C4-2B (cell line): ENCODE data around the gene FUT8.
"Not testable (repeated sequence)": the region's sequence is repeated elsewhere in the genome, so short reads cannot be mapped to it uniquely, and the experiment has no call there.

ENCODE experiments used
- H3K27ac ChIP-seq: fragments of 450-650 bp; 2 replicates; pipeline ENCODE4 v1.5.1; 2017
- ZFX ChIP-seq: fragments of 450-650 bp; IDR thresholded peaks from 2 replicates; pipeline ENCODE4 v1.6.1; 2017
- TF ChIP-seq, protein P1 (sequence below): fragments of 450-650 bp; conservative IDR thresholded peaks from 2 replicates; pipeline ENCODE4 v1.5.1; 2017; ENCODE audit warnings: mild to moderate bottlenecking

The FUT8 gene

GRCh38 chr14:65709576-65709975 is 297.0 kb downstream of the FUT8 start:
- H3K27ac ChIP-seq = no peak overlapping the region
- no peak for TF ChIP-seq ZFX
- TF ChIP-seq, protein P1, sequence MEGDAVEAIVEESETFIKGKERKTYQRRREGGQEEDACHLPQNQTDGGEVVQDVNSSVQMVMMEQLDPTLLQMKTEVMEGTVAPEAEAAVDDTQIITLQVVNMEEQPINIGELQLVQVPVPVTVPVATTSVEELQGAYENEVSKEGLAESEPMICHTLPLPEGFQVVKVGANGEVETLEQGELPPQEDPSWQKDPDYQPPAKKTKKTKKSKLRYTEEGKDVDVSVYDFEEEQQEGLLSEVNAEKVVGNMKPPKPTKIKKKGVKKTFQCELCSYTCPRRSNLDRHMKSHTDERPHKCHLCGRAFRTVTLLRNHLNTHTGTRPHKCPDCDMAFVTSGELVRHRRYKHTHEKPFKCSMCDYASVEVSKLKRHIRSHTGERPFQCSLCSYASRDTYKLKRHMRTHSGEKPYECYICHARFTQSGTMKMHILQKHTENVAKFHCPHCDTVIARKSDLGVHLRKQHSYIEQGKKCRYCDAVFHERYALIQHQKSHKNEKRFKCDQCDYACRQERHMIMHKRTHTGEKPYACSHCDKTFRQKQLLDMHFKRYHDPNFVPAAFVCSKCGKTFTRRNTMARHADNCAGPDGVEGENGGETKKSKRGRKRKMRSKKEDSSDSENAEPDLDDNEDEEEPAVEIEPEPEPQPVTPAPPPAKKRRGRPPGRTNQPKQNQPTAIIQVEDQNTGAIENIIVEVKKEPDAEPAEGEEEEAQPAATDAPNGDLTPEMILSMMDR = no peak

GRCh38 chr14:65716813-65717212 is 304.3 kb downstream of the FUT8 start:
- not testable (repeated sequence) for H3K27ac ChIP-seq

- not testable (repeated sequence) for H3K27ac ChIP-seq
Measured at GRCh38 chr14:65717384-65717915, 304.9 kb downstream of the FUT8 start.

- H3K27ac ChIP-seq = no peak overlapping the region
- TF ChIP-seq, protein P1 = no peak
- TF ChIP-seq ZFX = no peak
Measured at GRCh38 chr14:65718629-65719028, 306.1 kb downstream of the FUT8 start.

- TF ChIP-seq ZFX = no peak
- TF ChIP-seq, protein P1 = no peak
- no peak overlapping the region for H3K27ac ChIP-seq
Measured at GRCh38 chr14:65720171-65720570, 307.6 kb downstream of the FUT8 start.

GRCh38 chr14:65720743-65721142 is 308.2 kb downstream of the FUT8 start:
- H3K27ac ChIP-seq = no peak overlapping the region
- TF ChIP-seq ZFX = no peak
- TF ChIP-seq, protein P1 = no peak

DNA sequence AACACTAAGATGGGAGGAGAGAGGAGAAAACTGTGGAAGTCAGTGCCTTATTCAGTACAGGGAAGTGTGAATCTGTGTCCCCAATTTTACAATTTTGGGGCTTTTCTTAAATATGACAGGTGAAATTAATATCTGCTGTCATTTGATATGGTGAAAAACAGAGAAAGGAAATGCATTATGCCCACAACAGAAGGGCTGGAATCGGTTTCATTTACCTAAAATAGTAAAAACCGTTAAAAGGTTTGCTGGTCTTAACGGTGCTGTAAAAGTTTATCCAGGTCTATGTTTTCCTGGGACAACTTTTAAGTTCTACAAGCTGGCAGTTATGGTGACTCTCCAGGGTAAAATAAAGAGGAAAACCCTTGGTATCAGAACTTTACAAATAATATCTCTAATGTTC is 310.8 kb downstream of the FUT8 start:
- no peak overlapping the region for H3K27ac ChIP-seq
- TF ChIP-seq, protein P1 = no peak
- no peak for TF ChIP-seq ZFX

DNA sequence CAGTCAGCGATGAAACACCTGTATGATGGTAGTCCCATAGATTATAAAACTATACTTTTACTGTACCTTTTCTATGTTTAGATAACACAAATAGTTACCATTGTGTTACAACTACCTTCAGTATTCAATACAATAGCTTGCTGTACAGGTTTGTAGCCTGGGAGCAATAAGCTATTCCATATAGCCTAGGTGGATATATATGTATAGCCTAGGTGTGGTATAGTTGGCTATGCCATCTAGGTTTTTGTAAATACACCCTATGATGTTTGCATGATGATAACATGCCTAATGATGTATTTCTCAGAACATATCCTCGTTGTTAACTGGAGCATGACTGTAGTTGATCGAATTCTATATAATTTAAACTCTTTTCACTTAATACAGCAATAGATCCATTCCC is 316.1 kb downstream of the FUT8 start:
- TF ChIP-seq, protein P1 = no peak
- TF ChIP-seq ZFX = no peak
- H3K27ac ChIP-seq = no peak overlapping the region

- TF ChIP-seq, protein P1 = no peak
- TF ChIP-seq ZFX = no peak
- no peak overlapping the region for H3K27ac ChIP-seq
Measured at GRCh38 chr14:65729566-65729965, 317.0 kb downstream of the FUT8 start.
